ENCODE results near the gene DVL2.

DNA sequence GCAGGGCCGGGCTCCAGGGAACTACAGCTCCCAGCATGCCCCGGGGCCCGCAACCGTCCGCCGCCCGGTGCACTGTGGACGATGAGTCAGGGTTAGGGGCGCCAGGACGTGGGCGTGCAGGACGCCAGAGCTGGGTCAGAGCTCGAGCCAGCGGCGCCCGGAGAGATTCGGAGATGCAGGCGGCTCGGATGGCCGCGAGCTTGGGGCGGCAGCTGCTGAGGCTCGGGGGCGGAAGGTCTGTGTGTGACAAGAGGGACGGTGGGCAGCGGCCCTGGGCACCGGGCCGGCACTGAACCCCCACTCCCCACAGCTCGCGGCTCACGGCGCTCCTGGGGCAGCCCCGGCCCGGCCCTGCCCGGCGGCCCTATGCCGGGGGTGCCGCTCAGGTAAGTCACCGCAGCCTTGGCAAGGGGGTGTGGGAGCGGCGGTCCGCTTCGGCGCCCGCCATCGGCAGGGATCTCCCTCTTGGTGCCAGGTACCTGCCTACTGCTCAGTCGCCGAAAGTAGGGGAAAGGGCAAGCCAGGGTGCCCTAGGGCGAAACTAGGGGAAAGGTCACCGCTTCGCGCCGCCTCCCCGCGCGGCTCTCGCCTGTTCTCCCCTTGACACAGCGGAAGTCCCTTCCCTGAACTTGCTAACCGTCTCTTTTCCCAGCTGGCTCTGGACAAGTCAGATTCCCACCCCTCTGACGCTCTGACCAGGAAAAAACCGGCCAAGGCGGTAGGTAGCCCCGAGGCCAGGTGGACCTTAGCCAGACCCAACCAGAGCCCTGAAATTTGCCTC lies 14.3 kb downstream of the DVL2 start, which contains the start of the genes ACADVL and DLG4:
- TF ChIP-seq, protein P1, sequence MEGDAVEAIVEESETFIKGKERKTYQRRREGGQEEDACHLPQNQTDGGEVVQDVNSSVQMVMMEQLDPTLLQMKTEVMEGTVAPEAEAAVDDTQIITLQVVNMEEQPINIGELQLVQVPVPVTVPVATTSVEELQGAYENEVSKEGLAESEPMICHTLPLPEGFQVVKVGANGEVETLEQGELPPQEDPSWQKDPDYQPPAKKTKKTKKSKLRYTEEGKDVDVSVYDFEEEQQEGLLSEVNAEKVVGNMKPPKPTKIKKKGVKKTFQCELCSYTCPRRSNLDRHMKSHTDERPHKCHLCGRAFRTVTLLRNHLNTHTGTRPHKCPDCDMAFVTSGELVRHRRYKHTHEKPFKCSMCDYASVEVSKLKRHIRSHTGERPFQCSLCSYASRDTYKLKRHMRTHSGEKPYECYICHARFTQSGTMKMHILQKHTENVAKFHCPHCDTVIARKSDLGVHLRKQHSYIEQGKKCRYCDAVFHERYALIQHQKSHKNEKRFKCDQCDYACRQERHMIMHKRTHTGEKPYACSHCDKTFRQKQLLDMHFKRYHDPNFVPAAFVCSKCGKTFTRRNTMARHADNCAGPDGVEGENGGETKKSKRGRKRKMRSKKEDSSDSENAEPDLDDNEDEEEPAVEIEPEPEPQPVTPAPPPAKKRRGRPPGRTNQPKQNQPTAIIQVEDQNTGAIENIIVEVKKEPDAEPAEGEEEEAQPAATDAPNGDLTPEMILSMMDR (conservative IDR thresholded peaks at IDR 0.05; ENCODE audit: low read depth, low read length), result no peak
- no peak for TF ChIP-seq EZH2 (IDR thresholded peaks at IDR 0.05; ENCODE audit: borderline replicate concordance, low read depth, low read length, poor library complexity, severe bottlenecking)
